Endodermal cell (in vitro differentiated cells): ENCODE data around the gene AP5B1. TPM values are rescaled to one million over a fixed set of nuclear protein-coding genes. Genes with fewer than 3 reads are reported as not detected.

Experiments
- DNase-seq: peaks from one replicate; pipeline ENCODE4 v3.0.0-alpha.2; 2017
- H3K27ac ChIP-seq: 2 replicates; pipeline ENCODE4 v1.5.1; 2013; ENCODE audit warnings: mild to moderate bottlenecking, low read depth, low read length, moderate library complexity
- H3K27me3 ChIP-seq: 2 replicates; pipeline ENCODE4 v1.6.1; 2013; ENCODE audit warnings: mild to moderate bottlenecking, low read length, moderate library complexity; ENCODE audit not compliant: insufficient read depth, control insufficient read depth, poor library complexity, severe bottlenecking
- H3K36me3 ChIP-seq: 2 replicates; pipeline ENCODE4 v1.7.0; 2013; ENCODE audit warnings: mild to moderate bottlenecking, low read length, moderate library complexity; ENCODE audit not compliant: control insufficient read depth, insufficient read depth
- H3K4me1 ChIP-seq: one replicate; pipeline ENCODE4 v1.7.0; 2013; ENCODE audit warnings: low read length; ENCODE audit not compliant: control insufficient read depth, insufficient read depth
- H3K4me3 ChIP-seq: 2 replicates; pipeline ENCODE4 v1.5.1; 2013; ENCODE audit warnings: mild to moderate bottlenecking, low read length, moderate library complexity
- H3K9ac ChIP-seq: 2 replicates; pipeline ENCODE4 v1.6.1; 2013; ENCODE audit warnings: mild to moderate bottlenecking, low read length, moderate library complexity; ENCODE audit not compliant: poor library complexity, severe bottlenecking; ENCODE audit errors: extremely low read depth
- H3K9me3 ChIP-seq: 2 replicates; pipeline ENCODE4 v1.6.1; 2013; ENCODE audit warnings: mild to moderate bottlenecking, low read length, moderate library complexity; ENCODE audit not compliant: control insufficient read depth
- H3K27ac Mint-ChIP-seq: 2 replicates; pipeline ENCODE4 v1.8.0; 2020; ENCODE audit warnings: mixed read lengths
- H3K27me3 Mint-ChIP-seq: 2 replicates; pipeline ENCODE4 v1.8.0; 2021; ENCODE audit warnings: mild to moderate bottlenecking, mixed read lengths; ENCODE audit not compliant: insufficient read depth
- H3K36me3 Mint-ChIP-seq: 2 replicates; pipeline ENCODE4 v1.8.0; 2020; ENCODE audit warnings: low read depth, mixed read lengths
- H3K4me1 Mint-ChIP-seq: 2 replicates; pipeline ENCODE4 v1.8.0; 2020; ENCODE audit warnings: mixed read lengths
- H3K4me3 Mint-ChIP-seq: 2 replicates; pipeline ENCODE4 v1.8.0; 2020; ENCODE audit warnings: mild to moderate bottlenecking, moderate library complexity, mixed read lengths
- H3K9me3 Mint-ChIP-seq: 2 replicates; pipeline ENCODE4 v1.8.0; 2020; ENCODE audit warnings: mild to moderate bottlenecking, mixed read lengths
- CTCF ChIP-seq: fragments of 200-600 bp; sonication (generic); conservative IDR thresholded peaks from 2 replicates; pipeline ENCODE4 v1.5.0; 2021; ENCODE audit warnings: antibody characterized with exemption, mild to moderate bottlenecking
- WGBS, 2 experiments: methylation state at CpG; one replicate each; pipeline versions ENCODE4 v1.1.5 to v1.1.7; 2013; ENCODE audit warnings: missing lambda C conversion rate in 2 of 2, mixed read lengths in 1 of 2; ENCODE audit not compliant: insufficient coverage in 1 of 2, insufficient read length in 1 of 2; 5-methylcytosine and 5-hydroxymethylcytosine counted together
- total RNA-seq, 2 donors: library from RNA; stranded (reverse); fragmentation: NEBNext Ultra II Directional in 1 of 2; extraction: Animal tissue kit (Norgen Biotek cat#: 25700) in 1 of 2; gene quantifications; 2 replicates in 1 of 2; 3 replicates in 1 of 2; pipeline ENCODE4 v1.2.1, GENCODE V29; 2021

Gene AP5B1
- total RNA-seq, 2 donors from 2014 or later: 17.8 to 29.9 TPM

GRCh38 chr11:65776196-65776595 lies 4.6 kb downstream of the AP5B1 start:
- 92 to 97% methylated on average over 6 to 8 of the region's 8 CpGs for whole genome bisulfite sequencing, 2 experiments
- Histone ChIP-seq H3K4me3 (no peak overlapping the region), H3K9ac (no peak overlapping the region), H3K27ac (no peak overlapping the region), H3K27me3 (no peaks in the 10 kb centered on the region), H3K9me3 (no peaks in the 10 kb centered on the region), H3K4me1 (no peaks in the 10 kb centered on the region), H3K36me3 (peaks cover 33% of the 10 kb centered on the region)
- H3K4me3 Mint-ChIP-seq: no peak overlapping the region
- no peaks in the 10 kb centered on the region for H3K9me3 Mint-ChIP-seq
- DNase-seq: no peak
- H3K4me1 Mint-ChIP-seq: no peaks in the 10 kb centered on the region
- no peak for TF ChIP-seq CTCF
- no peaks in the 10 kb centered on the region for H3K27me3 Mint-ChIP-seq
- no peak overlapping the region for H3K27ac Mint-ChIP-seq
- peaks cover 21% of the 10 kb centered on the region for H3K36me3 Mint-ChIP-seq

DNA sequence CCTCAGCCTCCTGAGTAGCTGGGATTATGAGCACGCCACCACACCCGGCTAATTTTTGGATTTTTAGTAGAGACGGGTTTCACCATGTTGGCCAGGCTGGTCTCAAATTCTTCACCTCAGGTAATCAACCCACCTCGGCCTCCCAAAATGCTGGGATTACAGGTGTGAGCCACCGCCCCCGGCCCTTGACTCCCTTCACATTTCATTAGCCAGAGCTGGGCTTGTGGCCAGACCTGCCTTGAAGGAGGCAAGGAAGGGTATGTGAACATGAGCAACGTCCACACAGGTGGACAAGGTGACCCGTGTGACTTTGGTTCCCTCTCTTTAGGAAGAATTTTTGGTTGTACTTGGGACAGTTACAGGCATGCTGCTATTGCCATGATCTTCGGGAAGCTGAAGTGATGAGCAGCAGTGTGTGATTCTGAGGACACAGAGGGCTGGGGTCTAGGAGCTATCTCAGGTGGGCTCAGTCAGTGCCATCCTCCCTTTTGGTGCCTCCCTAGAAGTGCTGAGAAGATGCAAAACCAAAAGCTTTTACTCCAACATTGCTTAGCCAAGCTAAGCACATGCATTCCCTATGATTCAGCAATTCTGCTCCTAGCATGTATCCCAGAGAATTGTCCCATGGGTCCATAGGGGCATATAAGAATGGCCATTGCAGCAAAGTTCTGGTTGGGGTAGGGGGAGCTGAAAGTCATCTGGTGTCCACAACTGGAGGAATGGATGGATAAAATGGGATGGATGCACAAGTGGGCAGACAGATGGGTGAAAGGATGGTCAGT lies 6.1 kb downstream of the AP5B1 start:
- no peak overlapping the region for H3K9ac ChIP-seq
- TF ChIP-seq CTCF: no peak
- WGBS, 2 experiments: 86 to 97% methylated on average over 5 to 9 of the region's 9 CpGs
- Mint-ChIP-seq H3K27ac (no peak overlapping the region), H3K27me3 (no peaks in the 10 kb centered on the region), H3K36me3 (peaks cover 21% of the 10 kb centered on the region), H3K9me3 (peaks cover under 1% of the 10 kb centered on the region), H3K4me1 (no peaks in the 10 kb centered on the region), H3K4me3 (no peak overlapping the region)
- H3K9me3 ChIP-seq: no peaks in the 10 kb centered on the region
- H3K27me3 ChIP-seq: no peaks in the 10 kb centered on the region
- H3K4me3 ChIP-seq: no peak overlapping the region
- no peak overlapping the region for H3K27ac ChIP-seq
- peaks cover 33% of the 10 kb centered on the region for H3K36me3 ChIP-seq
- DNase-seq: no peak
- no peaks in the 10 kb centered on the region for H3K4me1 ChIP-seq

DNA sequence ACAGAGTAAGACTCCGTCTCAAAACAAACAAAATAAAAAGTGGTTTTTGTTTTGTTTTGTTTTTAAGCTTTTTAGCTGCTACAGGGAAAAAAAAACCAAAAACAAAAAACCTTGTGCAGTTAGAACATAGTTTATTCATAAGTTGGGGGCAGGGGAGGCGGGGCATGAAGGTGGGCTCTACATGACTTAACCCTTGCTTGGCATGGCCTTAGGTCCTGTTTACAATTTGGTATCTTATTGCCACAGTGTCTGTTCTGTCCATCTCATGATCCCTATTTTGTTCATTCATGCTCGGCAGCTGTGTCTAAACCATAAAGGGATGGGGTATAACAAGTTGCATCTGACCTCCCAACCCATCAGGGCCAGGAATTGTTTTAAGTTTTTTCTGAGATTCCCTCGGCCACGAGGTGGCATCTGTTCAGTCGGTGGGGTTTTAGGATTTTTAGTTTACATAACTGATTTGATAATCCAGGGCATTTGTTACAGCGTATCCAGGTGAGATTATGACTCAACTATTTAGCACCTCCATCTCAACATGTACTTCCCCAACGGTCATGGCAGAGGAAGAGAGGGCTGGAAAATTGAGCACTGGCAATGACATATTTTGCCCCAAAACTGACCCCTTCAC lies 6.9 kb downstream of the AP5B1 start:
- peaks cover 21% of the 10 kb centered on the region for H3K36me3 Mint-ChIP-seq
- Histone ChIP-seq H3K9me3 (no peaks in the 10 kb centered on the region), H3K9ac (no peak overlapping the region), H3K4me1 (no peaks in the 10 kb centered on the region), H3K36me3 (peaks cover 27% of the 10 kb centered on the region), H3K4me3 (no peak overlapping the region), H3K27me3 (no peaks in the 10 kb centered on the region), H3K27ac (no peak overlapping the region)
- no peak overlapping the region for H3K27ac Mint-ChIP-seq
- WGBS, 2 experiments: 88 to 91% methylated on average over 3 to 8 of the region's 8 CpGs
- H3K9me3 Mint-ChIP-seq: peaks cover 4% of the 10 kb centered on the region
- no peaks in the 10 kb centered on the region for H3K4me1 Mint-ChIP-seq
- TF ChIP-seq CTCF: peak; percentile 26
- no peaks in the 10 kb centered on the region for H3K27me3 Mint-ChIP-seq
- no peak for DNase-seq
- H3K4me3 Mint-ChIP-seq: no peak overlapping the region
